HG02970 (cell line): ENCODE data around the gene TXNRD1.
"Not testable (repeated sequence)": the region's sequence is repeated elsewhere in the genome, so short reads cannot be mapped to it uniquely, and the experiment has no call there.

ENCODE experiments used
- ATAC-seq: cut with Tn5 transposase; IDR thresholded peaks from one replicate; pipeline ENCODE4 v1.9.1; 2021; ENCODE audit warnings: mild to moderate bottlenecking, moderate library complexity, moderate number of reproducible peaks; ENCODE audit not compliant: unreplicated experiment, low FRiP score

Gene TXNRD1

DNA sequence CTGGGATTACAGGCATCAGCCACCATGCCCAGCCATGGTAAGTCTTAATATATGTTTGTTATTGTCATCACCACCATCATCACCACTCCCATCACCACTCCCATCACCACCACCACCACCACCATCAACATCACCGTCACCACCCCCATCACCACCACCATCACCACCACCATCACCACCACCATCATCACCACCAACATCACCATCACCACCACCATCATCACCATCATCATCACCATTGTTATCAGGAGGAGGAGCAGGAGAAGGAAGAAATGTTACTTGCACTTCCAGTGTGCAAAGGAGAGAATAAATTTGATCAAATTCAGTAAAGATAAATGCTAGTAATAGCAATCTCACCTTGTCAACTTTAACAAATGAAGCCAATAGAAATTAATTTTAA is 169.9 kb downstream of the TXNRD1 start:
- no peak for ATAC-seq

DNA sequence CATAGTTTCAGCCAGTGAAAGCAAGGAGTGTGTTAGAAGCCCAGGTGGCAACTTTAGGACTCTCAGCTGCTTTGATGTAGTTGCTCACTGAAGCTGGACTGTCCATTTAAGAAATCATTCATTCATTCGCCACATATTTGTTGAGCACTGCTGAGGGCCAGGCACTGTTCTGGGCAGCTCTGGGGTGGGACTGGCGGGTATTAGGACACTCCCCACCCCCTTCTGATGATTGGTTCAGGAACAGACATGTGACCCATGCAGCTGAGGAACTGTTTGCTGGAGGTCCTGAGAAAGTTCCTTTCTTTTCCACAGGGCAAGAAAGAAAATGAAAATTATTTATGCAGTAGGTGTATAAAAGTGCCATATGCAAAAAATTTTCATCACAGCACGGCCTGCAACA is 170.9 kb downstream of the TXNRD1 start:
- ATAC-seq, result no peak

- no peak for ATAC-seq
Measured at GRCh38 chr12:104387190-104387589, 171.6 kb downstream of the TXNRD1 start.

DNA sequence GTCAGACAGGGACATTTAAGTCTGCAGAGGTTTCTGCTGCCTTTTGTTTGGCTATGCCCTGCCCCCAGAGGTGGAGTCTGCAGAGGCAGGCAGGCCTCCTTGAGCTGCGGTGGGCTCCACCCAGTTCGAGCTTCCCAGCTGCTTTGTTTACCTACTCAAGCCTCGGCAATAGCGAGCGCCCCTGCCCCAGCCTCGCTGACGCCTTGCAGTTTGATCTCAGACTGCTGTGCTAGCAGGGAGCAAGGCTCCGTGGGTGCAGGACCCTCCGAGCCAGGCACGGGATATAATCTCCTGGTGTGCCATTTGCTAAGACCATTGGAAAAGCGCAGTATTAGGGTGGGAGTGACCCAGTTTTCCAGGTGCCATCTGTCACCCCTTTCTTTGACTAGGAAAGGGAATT is 178.5 kb downstream of the TXNRD1 start:
- ATAC-seq, result not testable (repeated sequence)
